ENCODE data around the gene GGCX.

Gene GGCX

DNA sequence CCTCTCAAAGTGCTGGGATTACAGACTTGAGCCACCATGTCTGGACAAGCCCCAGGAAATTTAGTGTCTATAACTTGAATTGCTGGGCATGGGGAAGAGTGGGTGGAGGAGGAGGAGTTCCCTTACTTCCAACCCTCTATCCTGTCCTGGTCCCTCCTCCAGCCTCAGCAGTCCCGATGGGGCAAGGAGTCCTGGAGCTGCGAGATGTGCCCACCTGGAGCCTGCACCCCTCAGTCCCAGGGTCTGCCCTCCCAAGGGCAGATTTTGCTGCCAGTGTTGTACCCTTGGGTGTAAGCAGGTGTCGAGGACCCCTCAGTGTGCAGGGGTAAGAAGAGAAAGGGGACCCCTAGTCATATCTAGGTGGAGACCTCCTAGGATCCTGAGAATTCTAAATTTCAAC, 18.9 kb upstream of the GGCX start:
- TF ChIP-seq, protein P1, sequence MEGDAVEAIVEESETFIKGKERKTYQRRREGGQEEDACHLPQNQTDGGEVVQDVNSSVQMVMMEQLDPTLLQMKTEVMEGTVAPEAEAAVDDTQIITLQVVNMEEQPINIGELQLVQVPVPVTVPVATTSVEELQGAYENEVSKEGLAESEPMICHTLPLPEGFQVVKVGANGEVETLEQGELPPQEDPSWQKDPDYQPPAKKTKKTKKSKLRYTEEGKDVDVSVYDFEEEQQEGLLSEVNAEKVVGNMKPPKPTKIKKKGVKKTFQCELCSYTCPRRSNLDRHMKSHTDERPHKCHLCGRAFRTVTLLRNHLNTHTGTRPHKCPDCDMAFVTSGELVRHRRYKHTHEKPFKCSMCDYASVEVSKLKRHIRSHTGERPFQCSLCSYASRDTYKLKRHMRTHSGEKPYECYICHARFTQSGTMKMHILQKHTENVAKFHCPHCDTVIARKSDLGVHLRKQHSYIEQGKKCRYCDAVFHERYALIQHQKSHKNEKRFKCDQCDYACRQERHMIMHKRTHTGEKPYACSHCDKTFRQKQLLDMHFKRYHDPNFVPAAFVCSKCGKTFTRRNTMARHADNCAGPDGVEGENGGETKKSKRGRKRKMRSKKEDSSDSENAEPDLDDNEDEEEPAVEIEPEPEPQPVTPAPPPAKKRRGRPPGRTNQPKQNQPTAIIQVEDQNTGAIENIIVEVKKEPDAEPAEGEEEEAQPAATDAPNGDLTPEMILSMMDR (IDR thresholded peaks at IDR 0.05; ENCODE audit: control insufficient read depth, extremely low read depth, insufficient read depth) = no peak
- no peak for DNase-seq (ENCODE audit: low read depth)
- H3K4me3 ChIP-seq (ENCODE audit: low read depth, low read length) = no peak overlapping the region

DNA sequence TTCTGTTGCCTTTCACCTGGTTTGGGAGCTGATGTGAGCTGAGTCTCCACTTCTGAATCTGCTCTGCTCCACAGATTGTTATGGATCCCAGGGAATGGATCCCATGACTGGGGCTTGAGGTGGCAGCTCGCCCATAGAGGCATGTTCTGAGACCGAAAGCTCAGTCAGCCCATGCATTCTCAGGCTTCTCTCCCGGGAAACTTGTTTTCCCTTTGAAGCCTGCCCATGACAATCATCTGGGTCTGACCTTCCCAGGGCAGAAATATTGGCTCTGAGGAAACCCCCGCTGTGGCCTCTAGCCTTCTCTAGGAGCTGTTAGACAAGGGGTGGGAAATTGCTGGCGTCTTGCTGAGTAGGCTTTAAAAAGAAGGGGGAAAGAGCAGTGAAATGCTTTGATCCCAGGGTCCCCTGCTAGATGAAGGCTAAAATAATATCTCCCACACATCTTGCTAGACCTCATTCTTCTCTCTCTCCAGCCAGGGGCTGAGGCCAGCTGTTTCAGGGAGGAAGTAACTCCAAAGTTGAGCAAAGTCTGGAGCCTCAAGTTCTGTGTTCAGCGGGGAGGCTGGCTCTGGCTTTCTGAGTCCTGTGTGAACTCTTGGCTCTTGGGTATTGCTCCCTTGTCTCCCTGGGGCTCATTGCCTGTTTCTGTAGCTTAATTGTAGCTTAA, 18.1 kb upstream of the GGCX start:
- TF ChIP-seq, protein P1 (IDR thresholded peaks at IDR 0.05; ENCODE audit: control insufficient read depth, extremely low read depth, insufficient read depth) = no peak
- DNase-seq (ENCODE audit: low read depth) = no peak
- no peak overlapping the region for H3K4me3 ChIP-seq (ENCODE audit: low read depth, low read length)

DNA sequence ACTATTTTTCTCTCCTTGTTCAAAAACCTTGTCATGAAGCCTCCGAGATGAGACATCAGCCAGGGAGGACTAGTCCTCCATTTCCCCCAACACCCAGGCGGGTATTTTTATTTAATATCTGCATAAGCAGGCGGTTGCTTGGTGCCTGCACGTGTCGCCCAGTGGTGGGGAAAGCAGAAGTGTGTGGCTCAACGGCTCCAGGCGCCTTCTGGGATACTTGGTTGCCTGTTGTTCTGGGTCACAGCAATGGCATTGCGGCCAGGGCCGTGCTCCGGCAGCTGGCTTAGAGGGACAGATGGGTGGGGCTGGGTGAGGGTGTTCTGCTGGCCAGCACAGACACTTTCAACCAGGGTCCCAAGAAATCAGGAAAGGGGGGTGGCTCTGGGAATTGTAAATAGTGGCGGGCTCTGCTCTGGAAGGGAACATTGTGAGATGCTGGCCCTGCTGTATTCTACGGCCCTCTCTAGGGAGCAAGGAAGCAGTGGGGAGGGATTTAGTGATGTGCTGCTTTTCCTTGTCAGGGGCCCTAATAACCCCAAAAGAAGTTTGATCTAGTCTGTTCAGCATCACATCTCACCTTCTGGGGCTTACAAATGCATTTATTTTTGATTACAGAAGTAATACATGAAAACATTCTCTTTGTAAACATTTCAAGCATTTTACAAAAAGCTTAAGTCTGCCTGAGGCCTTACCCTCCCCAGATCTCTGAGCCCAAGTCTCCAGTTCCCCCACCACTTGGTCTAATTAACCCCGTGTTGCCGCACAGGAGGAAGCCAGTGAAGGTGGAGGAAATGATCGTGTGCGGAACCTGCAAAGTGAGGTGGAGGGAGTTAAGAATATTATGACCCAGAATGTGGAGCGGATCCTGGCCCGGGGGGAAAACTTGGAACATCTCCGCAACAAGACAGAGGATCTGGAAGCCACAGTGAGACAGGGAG, 17.2 kb upstream of the GGCX start:
- H3K4me3 ChIP-seq (ENCODE audit: low read depth, low read length) = peak overlapping the region; percentile 59
- no peak for DNase-seq (ENCODE audit: low read depth)
- TF ChIP-seq, protein P1 (IDR thresholded peaks at IDR 0.05; ENCODE audit: control insufficient read depth, extremely low read depth, insufficient read depth) = no peak

DNA sequence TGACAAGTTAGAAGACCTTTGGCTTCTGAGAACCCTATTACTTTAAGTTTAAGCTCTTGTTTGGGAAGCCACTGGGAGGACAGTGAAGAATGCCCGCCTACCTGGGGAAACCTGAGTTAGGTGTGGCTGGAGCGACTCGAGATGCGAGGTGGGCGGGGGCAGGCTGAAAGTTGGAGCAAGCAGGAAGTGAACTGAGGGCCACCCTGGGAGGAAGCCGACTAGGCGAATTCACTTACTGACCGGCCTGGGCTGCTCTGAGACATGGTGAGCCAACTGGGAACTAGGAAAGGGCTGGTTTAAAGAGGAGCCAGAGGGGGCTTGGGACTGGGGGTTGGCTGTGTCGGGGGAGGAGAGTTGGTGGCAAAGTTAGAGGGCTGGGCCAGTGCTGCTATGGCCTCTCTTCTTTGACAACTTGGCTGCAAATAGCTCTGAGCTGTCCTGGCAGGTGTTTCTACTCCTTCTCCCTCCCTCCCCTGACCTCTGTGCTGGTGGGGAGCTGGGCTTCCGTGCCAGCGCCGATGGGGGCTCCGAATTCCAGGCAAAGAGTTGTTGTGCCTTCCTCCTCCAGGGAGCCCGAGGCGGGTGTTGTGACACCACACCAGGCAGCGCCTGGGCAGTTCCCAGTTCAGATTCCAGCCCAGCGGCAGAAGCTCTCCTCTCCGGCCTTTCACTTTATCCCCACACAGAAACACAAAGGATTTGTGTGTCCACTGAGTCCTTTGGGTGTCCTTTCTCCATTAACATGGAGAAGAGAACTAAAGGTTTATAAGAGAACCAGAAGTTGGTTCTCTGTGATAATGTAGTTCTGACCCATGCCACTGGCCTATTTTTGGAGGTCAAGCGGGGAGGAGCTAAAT, 16.3 kb upstream of the GGCX start, which contains the start of gene VAMP8:
Gene VAMP8, plus strand, starts transcription at position 201 of the 857 bp plus-strand sequence. Its CDS starts 61 bp downstream, at position 262.
- peak; percentile 49 for DNase-seq (ENCODE audit: low read depth)
- TF ChIP-seq, protein P1 (IDR thresholded peaks at IDR 0.05; ENCODE audit: control insufficient read depth, extremely low read depth, insufficient read depth) = no peak
- H3K4me3 ChIP-seq (ENCODE audit: low read depth, low read length) = peak within 1 kb of the TSS; percentile 59

DNA sequence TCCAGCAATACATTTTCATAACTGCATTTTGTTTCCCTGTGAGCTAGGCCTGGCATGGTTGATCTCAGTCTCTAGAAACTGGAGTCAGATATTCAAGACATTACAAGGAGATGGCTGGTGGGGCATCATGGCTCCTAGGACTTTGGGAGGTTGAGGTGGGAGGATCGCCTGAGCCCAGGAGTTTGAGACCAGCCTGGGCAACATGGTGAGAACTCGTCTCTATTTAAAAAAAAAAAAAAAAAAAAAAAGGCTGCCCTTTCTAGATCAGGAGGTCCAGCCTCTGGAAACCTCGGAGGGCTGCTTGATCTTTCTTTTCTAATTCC, 15.7 kb upstream of the GGCX start:
- peak overlapping the region; percentile 59 for H3K4me3 ChIP-seq (ENCODE audit: low read depth, low read length)
- DNase-seq (ENCODE audit: low read depth) = no peak
- TF ChIP-seq, protein P1 (IDR thresholded peaks at IDR 0.05; ENCODE audit: control insufficient read depth, extremely low read depth, insufficient read depth) = no peak

DNA sequence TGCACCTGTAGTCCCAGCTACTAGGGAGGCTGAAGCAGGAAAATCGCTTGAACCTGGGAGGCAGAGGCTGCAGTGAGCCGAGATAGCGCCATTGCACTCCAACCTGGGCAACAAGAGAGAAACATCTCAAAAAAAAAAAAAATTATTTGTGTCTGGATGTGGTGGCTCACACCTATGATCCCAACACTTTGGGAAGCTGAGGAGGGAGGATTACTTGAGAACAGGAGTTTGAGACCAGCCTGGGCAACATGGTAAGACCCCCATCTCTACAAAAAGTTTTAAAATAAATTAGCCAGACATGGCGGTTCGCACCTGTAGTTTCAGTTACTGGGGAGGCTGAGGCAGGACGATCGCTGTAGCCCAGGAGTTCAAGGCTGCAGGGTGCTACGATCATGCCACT, 14.4 kb upstream of the GGCX start:
- DNase-seq (ENCODE audit: low read depth) = no peak
- TF ChIP-seq, protein P1 (IDR thresholded peaks at IDR 0.05; ENCODE audit: control insufficient read depth, extremely low read depth, insufficient read depth) = no peak
- H3K4me3 ChIP-seq (ENCODE audit: low read depth, low read length) = no peak overlapping the region

All from LNCaP clone FGC (cell line).